Superior temporal gyrus (tissue), 1 donor: ENCODE data around the gene COL8A1.
"Not testable (repeated sequence)": the region's sequence is repeated elsewhere in the genome, so short reads cannot be mapped to it uniquely, and the experiment has no call there.

ENCODE experiments used
- DNase-seq: peaks from one replicate; pipeline ENCODE4 v3.0.0-alpha.2; 2016; ENCODE audit errors: extremely low spot score

The COL8A1 gene

GRCh38 chr3:99638167-99638948 lies at the start of gene COL8A1:
Gene COL8A1, plus strand, starts transcription at chr3:99638594. Its CDS starts 152,089 bp downstream, at chr3:99790683.
- DNase-seq, result no peak

GRCh38 chr3:99589168-99589567 lies 49.2 kb upstream of the COL8A1 start:
- not testable (repeated sequence) for DNase-seq

- no peak for DNase-seq
Observed at GRCh38 chr3:99599894-99600293, 38.5 kb upstream of the COL8A1 start.

GRCh38 chr3:99601515-99601914 lies 36.9 kb upstream of the COL8A1 start:
- DNase-seq, result no peak

- DNase-seq, result no peak
Observed at GRCh38 chr3:99602183-99602582, 36.2 kb upstream of the COL8A1 start.

GRCh38 chr3:99607151-99607550 lies 31.2 kb upstream of the COL8A1 start:
- DNase-seq, result no peak

GRCh38 chr3:99614768-99615167 lies 23.6 kb upstream of the COL8A1 start:
- no peak for DNase-seq

GRCh38 chr3:99620077-99620767 lies 18.2 kb upstream of the COL8A1 start:
- DNase-seq, result no peak

- DNase-seq, result no peak
Observed at GRCh38 chr3:99620976-99621375, 17.4 kb upstream of the COL8A1 start.

GRCh38 chr3:99624496-99625236 lies 13.7 kb upstream of the COL8A1 start:
- DNase-seq, result no peak

- DNase-seq, result no peak
Observed at GRCh38 chr3:99625237-99625622, 13.2 kb upstream of the COL8A1 start.

GRCh38 chr3:99625643-99626416 lies 12.6 kb upstream of the COL8A1 start:
- no peak for DNase-seq

- no peak for DNase-seq
Observed at GRCh38 chr3:99626417-99626788, 12.0 kb upstream of the COL8A1 start.

GRCh38 chr3:99627062-99627826 lies 11.2 kb upstream of the COL8A1 start:
- no peak for DNase-seq

GRCh38 chr3:99630815-99631214 lies 7.6 kb upstream of the COL8A1 start:
- no peak for DNase-seq

- DNase-seq, result no peak
Observed at GRCh38 chr3:99633887-99634558, 4.4 kb upstream of the COL8A1 start.

- DNase-seq, result no peak
Observed at GRCh38 chr3:99634881-99635280, 3.5 kb upstream of the COL8A1 start.

- DNase-seq, result no peak
Observed at GRCh38 chr3:99635348-99635747, 3.0 kb upstream of the COL8A1 start.

- no peak for DNase-seq
Observed at GRCh38 chr3:99637016-99637367, 1.4 kb upstream of the COL8A1 start.

GRCh38 chr3:99637368-99638111 lies 854 bp upstream of the COL8A1 start:
- DNase-seq, result no peak
